ENCODE results near the gene CFAP206. TPM values are rescaled to one million over a fixed set of nuclear protein-coding genes. Genes with fewer than 3 reads are reported as not detected.

Gene CFAP206
- 0.23 and 0.45 TPM in 2 replicates for total RNA-seq (2014; rRNA removed; shearing (Covaris generic))

- H3K27me3 ChIP-seq, result no peaks in the 10 kb centered on the region
- DNase-seq, result peak; percentile 83 to 87
- H3K9me3 ChIP-seq (replicated peaks), result no peaks in the 10 kb centered on the region
- H3K4me3 ChIP-seq, result peak within 1 kb of the TSS; percentile 92
- no peaks in the 10 kb centered on the region for H3K36me3 ChIP-seq
- peak within 1 kb of the TSS; percentile 51 for H3K27ac ChIP-seq
- no peaks in the 10 kb centered on the region for H3K4me1 ChIP-seq
These were observed at the start of gene CFAP206 for GRCh38 chr6:87407901-87408720. Gene CFAP206, plus strand, starts transcription at chr6:87407972. Its CDS starts 1,868 bp downstream, at chr6:87409840.

- no peak overlapping the region for H3K27ac ChIP-seq
- no peak for DNase-seq
- H3K36me3 ChIP-seq, result no peaks in the 10 kb centered on the region
- H3K9me3 ChIP-seq (replicated peaks), result no peaks in the 10 kb centered on the region
- H3K4me3 ChIP-seq, result no peak overlapping the region
- no peaks in the 10 kb centered on the region for H3K27me3 ChIP-seq
- H3K4me1 ChIP-seq, result no peaks in the 10 kb centered on the region
These were observed 43.0 kb upstream of the CFAP206 start for GRCh38 chr6:87364602-87365252.

GRCh38 chr6:87366072-87366827 is 41.5 kb upstream of the CFAP206 start:
- no peaks in the 10 kb centered on the region for H3K36me3 ChIP-seq
- no peaks in the 10 kb centered on the region for H3K9me3 ChIP-seq (replicated peaks)
- no peak for DNase-seq
- H3K4me3 ChIP-seq, result no peak overlapping the region
- H3K27me3 ChIP-seq, result no peaks in the 10 kb centered on the region
- H3K4me1 ChIP-seq, result no peaks in the 10 kb centered on the region
- H3K27ac ChIP-seq, result no peak overlapping the region

GRCh38 chr6:87366899-87367298 is 40.9 kb upstream of the CFAP206 start:
- DNase-seq, result peak in 1 of 2 experiments; percentile 13
- Histone ChIP-seq H3K36me3 (no peaks in the 10 kb centered on the region), H3K4me1 (no peaks in the 10 kb centered on the region), H3K4me3 (no peak overlapping the region), H3K9me3 (replicated peaks) (no peaks in the 10 kb centered on the region), H3K27me3 (no peaks in the 10 kb centered on the region), H3K27ac (no peak overlapping the region)

GRCh38 chr6:87373377-87373776 is 34.4 kb upstream of the CFAP206 start:
- H3K36me3 ChIP-seq, result no peaks in the 10 kb centered on the region
- DNase-seq, result no peak
- no peak overlapping the region for H3K27ac ChIP-seq
- H3K4me3 ChIP-seq, result no peak overlapping the region
- H3K9me3 ChIP-seq (replicated peaks), result no peaks in the 10 kb centered on the region; the same call in 1 of the 2 replicates
- no peaks in the 10 kb centered on the region for H3K27me3 ChIP-seq
- no peaks in the 10 kb centered on the region for H3K4me1 ChIP-seq

- H3K4me3 ChIP-seq, result no peak overlapping the region
These were observed 32.5 kb upstream of the CFAP206 start for GRCh38 chr6:87375315-87375714.

GRCh38 chr6:87376643-87377042 is 31.1 kb upstream of the CFAP206 start:
- H3K27ac ChIP-seq, result no peak overlapping the region
- H3K4me3 ChIP-seq, result no peak overlapping the region
- H3K27me3 ChIP-seq, result no peaks in the 10 kb centered on the region
- H3K4me1 ChIP-seq, result no peaks in the 10 kb centered on the region
- H3K9me3 ChIP-seq (replicated peaks), result no peaks in the 10 kb centered on the region; the same call in 1 of the 2 replicates
- H3K36me3 ChIP-seq, result no peaks in the 10 kb centered on the region
- DNase-seq, result no peak

More at GRCh38 chr6:87375315-87375714, 32.5 kb upstream of the CFAP206 start:
- Histone ChIP-seq H3K36me3 (no peaks in the 10 kb centered on the region), H3K27me3 (no peaks in the 10 kb centered on the region), H3K9me3 (replicated peaks) (no peaks in the 10 kb centered on the region; the same call in 1 of the 2 replicates), H3K27ac (no peak overlapping the region), H3K4me1 (no peaks in the 10 kb centered on the region)
- no peak for DNase-seq

- DNase-seq, result no peak
- H3K4me1 ChIP-seq, result no peaks in the 10 kb centered on the region
- no peaks in the 10 kb centered on the region for H3K27me3 ChIP-seq
- no peaks in the 10 kb centered on the region for H3K36me3 ChIP-seq
- no peak overlapping the region for H3K27ac ChIP-seq
- no peak overlapping the region for H3K4me3 ChIP-seq
- H3K9me3 ChIP-seq (replicated peaks), result no peaks in the 10 kb centered on the region
These were observed 28.8 kb upstream of the CFAP206 start for GRCh38 chr6:87378947-87379346.

GRCh38 chr6:87382861-87383260 is 24.9 kb upstream of the CFAP206 start:
- H3K9me3 ChIP-seq (replicated peaks), result no peaks in the 10 kb centered on the region
- no peak overlapping the region for H3K27ac ChIP-seq

GRCh38 chr6:87384038-87384437 is 23.7 kb upstream of the CFAP206 start:
- Histone ChIP-seq H3K36me3 (no peaks in the 10 kb centered on the region), H3K4me1 (no peaks in the 10 kb centered on the region), H3K9me3 (replicated peaks) (no peaks in the 10 kb centered on the region), H3K4me3 (no peak overlapping the region), H3K27me3 (no peaks in the 10 kb centered on the region), H3K27ac (no peak overlapping the region)
- no peak for DNase-seq

More at GRCh38 chr6:87382861-87383260, 24.9 kb upstream of the CFAP206 start:
- H3K36me3 ChIP-seq, result no peaks in the 10 kb centered on the region
- no peaks in the 10 kb centered on the region for H3K27me3 ChIP-seq
- no peaks in the 10 kb centered on the region for H3K4me1 ChIP-seq
- DNase-seq, result no peak
- H3K4me3 ChIP-seq, result no peak overlapping the region

- H3K27me3 ChIP-seq, result no peaks in the 10 kb centered on the region
- H3K36me3 ChIP-seq, result no peaks in the 10 kb centered on the region
- no peak overlapping the region for H3K27ac ChIP-seq
- H3K4me3 ChIP-seq, result no peak overlapping the region
- DNase-seq, result no peak
- no peaks in the 10 kb centered on the region for H3K9me3 ChIP-seq (replicated peaks)
- no peaks in the 10 kb centered on the region for H3K4me1 ChIP-seq
These were observed 23.3 kb upstream of the CFAP206 start for GRCh38 chr6:87384449-87384848.

GRCh38 chr6:87391334-87391733 is 16.4 kb upstream of the CFAP206 start:
- no peaks in the 10 kb centered on the region for H3K9me3 ChIP-seq (replicated peaks)
- DNase-seq, result peak; percentile 32 to 61

GRCh38 chr6:87393026-87393622 is 14.6 kb upstream of the CFAP206 start:
- H3K27ac ChIP-seq, result no peak overlapping the region
- H3K36me3 ChIP-seq, result no peaks in the 10 kb centered on the region
- H3K27me3 ChIP-seq, result no peaks in the 10 kb centered on the region
- H3K4me3 ChIP-seq, result no peak overlapping the region
- peak; percentile 16 to 77 for DNase-seq
- H3K9me3 ChIP-seq (replicated peaks), result no peaks in the 10 kb centered on the region
- no peaks in the 10 kb centered on the region for H3K4me1 ChIP-seq

More at GRCh38 chr6:87391334-87391733, 16.4 kb upstream of the CFAP206 start:
- no peaks in the 10 kb centered on the region for H3K27me3 ChIP-seq
- no peaks in the 10 kb centered on the region for H3K36me3 ChIP-seq
- no peak overlapping the region for H3K4me3 ChIP-seq
- H3K27ac ChIP-seq, result no peak overlapping the region
- no peaks in the 10 kb centered on the region for H3K4me1 ChIP-seq

GRCh38 chr6:87395431-87395830 is 12.3 kb upstream of the CFAP206 start:
- no peak for DNase-seq
- no peaks in the 10 kb centered on the region for H3K9me3 ChIP-seq (replicated peaks)
- no peaks in the 10 kb centered on the region for H3K4me1 ChIP-seq
- no peak overlapping the region for H3K4me3 ChIP-seq
- no peaks in the 10 kb centered on the region for H3K27me3 ChIP-seq
- H3K27ac ChIP-seq, result no peak overlapping the region
- no peaks in the 10 kb centered on the region for H3K36me3 ChIP-seq

Measured in SJCRH30 (cell line).